ENCODE results near the gene DMRTA2. TPM values are rescaled to one million over a fixed set of nuclear protein-coding genes. Genes with fewer than 3 reads are reported as not detected.
A peak's percentile ranks its signal among the peaks of the same experiment; 100 is the strongest.

Gene DMRTA2
- total and polyA plus RNA-seq, 2 donors (not counting 1 experiment from before 2014, with no cell fraction given) = 0.05 TPM; not detected in 1

DNA sequence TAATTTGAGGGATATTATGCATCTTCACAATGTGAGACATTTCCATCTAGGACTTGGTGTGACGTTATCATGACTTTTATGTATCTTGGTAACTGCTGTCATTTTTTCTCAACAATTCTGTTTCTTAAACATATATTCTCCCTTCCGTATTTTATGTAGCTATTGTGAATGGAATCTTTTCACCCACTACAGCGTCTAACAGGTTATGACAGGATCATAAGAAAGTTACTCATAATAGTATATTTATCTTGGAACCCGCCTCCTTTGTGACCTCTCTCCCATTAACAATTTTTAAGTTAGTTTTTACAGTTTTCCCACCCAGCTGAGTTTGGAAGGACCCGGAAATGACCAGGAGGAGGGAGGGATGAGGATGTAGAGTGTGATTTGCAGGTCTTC lies 6.8 kb upstream of the DMRTA2 start:
- Histone ChIP-seq H2AFZ (ENCODE audit: low read length) (no peak overlapping the region), H3K4me3 (replicated peaks in 1 of 4; ENCODE audit: control extremely low read depth in 1 of 4, insufficient read depth in 1 of 4, low read depth in 3 of 4, low read length in 4 of 4) (peak overlapping the region in 1 of 4 experiments; percentile 11), H3K4me1 (ENCODE audit: control insufficient read depth, extremely low read depth, insufficient read depth, low read length) (no peaks in the 10 kb centered on the region), H3K27ac (ENCODE audit: insufficient read depth, low read length) (no peak overlapping the region), H3K79me2 (ENCODE audit: control insufficient read depth, insufficient read depth, low read length) (no peaks in the 10 kb centered on the region), H3K9me3 (ENCODE audit: control insufficient read depth, insufficient read depth, low read depth, low read length) (no peaks in the 10 kb centered on the region), H3K36me3 (ENCODE audit: control insufficient read depth, insufficient read depth, low read length) (no peaks in the 10 kb centered on the region), H3K9ac (ENCODE audit: insufficient read depth, low read length) (no peak overlapping the region), H4K20me1 (ENCODE audit: control insufficient read depth, extremely low read depth, insufficient read depth, low read length) (peaks cover 1% of the 10 kb centered on the region), H3K4me2 (ENCODE audit: extremely low read depth, insufficient read depth, low read length) (no peak overlapping the region), H3K27me3 (ENCODE audit: control insufficient read depth, insufficient read depth, low read length) (peaks cover 69% of the 10 kb centered on the region)
- no peak for DNase-seq (ENCODE audit: low read depth in 2 of 2)
- TF ChIP-seq, protein P1, sequence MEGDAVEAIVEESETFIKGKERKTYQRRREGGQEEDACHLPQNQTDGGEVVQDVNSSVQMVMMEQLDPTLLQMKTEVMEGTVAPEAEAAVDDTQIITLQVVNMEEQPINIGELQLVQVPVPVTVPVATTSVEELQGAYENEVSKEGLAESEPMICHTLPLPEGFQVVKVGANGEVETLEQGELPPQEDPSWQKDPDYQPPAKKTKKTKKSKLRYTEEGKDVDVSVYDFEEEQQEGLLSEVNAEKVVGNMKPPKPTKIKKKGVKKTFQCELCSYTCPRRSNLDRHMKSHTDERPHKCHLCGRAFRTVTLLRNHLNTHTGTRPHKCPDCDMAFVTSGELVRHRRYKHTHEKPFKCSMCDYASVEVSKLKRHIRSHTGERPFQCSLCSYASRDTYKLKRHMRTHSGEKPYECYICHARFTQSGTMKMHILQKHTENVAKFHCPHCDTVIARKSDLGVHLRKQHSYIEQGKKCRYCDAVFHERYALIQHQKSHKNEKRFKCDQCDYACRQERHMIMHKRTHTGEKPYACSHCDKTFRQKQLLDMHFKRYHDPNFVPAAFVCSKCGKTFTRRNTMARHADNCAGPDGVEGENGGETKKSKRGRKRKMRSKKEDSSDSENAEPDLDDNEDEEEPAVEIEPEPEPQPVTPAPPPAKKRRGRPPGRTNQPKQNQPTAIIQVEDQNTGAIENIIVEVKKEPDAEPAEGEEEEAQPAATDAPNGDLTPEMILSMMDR (conservative IDR thresholded peaks at IDR 0.05 in 1 of 2, IDR thresholded peaks at IDR 0.05 in 1 of 2; ENCODE audit: low read depth in 1 of 2, low read length in 2 of 2) = no peak

DNA sequence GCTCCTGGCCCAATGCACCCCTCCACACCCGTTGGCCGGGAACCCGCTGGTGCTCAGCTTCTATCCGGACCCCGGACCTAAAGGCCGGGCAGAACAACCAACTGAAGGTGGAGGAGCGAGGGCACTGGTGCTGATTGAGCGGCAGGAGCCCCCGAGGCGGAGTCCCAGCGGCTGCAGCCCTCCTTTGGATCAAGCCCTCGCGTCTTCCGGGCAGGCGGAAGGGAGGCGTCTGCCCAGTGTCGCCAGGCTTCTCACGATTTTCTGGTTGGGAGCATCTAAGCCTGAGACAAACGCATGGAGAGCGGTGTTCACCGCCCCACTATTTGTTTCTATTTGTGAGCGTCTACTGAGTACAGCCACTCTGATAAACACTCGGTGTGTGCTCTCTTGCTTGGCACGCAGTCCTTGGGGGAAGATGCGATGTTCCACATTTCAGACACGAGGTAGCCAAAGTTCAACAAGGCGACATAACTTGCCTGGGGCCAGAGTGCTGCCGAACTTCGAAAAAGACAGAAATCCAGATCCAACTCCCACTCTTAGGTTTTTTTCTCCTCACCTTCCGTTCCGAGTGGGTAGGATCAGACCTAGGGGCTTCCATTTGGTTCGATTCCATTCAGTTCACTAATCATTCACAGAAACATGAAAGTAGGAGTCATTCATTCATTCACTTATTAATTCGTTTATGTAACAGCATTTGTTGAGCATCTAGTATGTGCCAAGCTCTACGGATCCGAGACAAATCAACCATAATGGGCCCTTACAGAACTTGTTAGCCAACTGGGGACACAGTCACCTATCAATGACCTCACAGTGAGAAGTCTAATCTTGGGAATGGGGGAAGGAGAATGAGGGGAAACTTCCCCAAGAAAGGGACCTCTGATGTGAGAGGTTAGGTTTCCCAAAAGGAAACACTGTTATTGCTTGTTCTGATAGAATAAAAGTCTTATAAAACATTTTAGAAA lies 4.9 kb upstream of the DMRTA2 start:
- Histone ChIP-seq H3K9me3 (ENCODE audit: control insufficient read depth, insufficient read depth, low read depth, low read length) (no peaks in the 10 kb centered on the region), H3K27ac (ENCODE audit: insufficient read depth, low read length) (no peak overlapping the region), H3K36me3 (ENCODE audit: control insufficient read depth, insufficient read depth, low read length) (no peaks in the 10 kb centered on the region), H3K79me2 (ENCODE audit: control insufficient read depth, insufficient read depth, low read length) (no peaks in the 10 kb centered on the region), H3K4me1 (ENCODE audit: control insufficient read depth, extremely low read depth, insufficient read depth, low read length) (no peaks in the 10 kb centered on the region), H2AFZ (ENCODE audit: low read length) (no peak overlapping the region), H3K4me3 (replicated peaks in 1 of 4; ENCODE audit: control extremely low read depth in 1 of 4, insufficient read depth in 1 of 4, low read depth in 3 of 4, low read length in 4 of 4) (no peak overlapping the region), H3K4me2 (ENCODE audit: extremely low read depth, insufficient read depth, low read length) (no peak overlapping the region), H3K9ac (ENCODE audit: insufficient read depth, low read length) (no peak overlapping the region), H3K27me3 (ENCODE audit: control insufficient read depth, insufficient read depth, low read length) (peaks cover 88% of the 10 kb centered on the region), H4K20me1 (ENCODE audit: control insufficient read depth, extremely low read depth, insufficient read depth, low read length) (peaks cover under 1% of the 10 kb centered on the region)
- peak; percentile 97 for TF ChIP-seq EZH2 (IDR thresholded peaks at IDR 0.05; ENCODE audit: low read length, missing control alignments)
- TF ChIP-seq, protein P1 (conservative IDR thresholded peaks at IDR 0.05 in 1 of 2, IDR thresholded peaks at IDR 0.05 in 1 of 2; ENCODE audit: low read depth in 1 of 2, low read length in 2 of 2) = no peak
- no peak for DNase-seq (ENCODE audit: low read depth in 2 of 2)

DNA sequence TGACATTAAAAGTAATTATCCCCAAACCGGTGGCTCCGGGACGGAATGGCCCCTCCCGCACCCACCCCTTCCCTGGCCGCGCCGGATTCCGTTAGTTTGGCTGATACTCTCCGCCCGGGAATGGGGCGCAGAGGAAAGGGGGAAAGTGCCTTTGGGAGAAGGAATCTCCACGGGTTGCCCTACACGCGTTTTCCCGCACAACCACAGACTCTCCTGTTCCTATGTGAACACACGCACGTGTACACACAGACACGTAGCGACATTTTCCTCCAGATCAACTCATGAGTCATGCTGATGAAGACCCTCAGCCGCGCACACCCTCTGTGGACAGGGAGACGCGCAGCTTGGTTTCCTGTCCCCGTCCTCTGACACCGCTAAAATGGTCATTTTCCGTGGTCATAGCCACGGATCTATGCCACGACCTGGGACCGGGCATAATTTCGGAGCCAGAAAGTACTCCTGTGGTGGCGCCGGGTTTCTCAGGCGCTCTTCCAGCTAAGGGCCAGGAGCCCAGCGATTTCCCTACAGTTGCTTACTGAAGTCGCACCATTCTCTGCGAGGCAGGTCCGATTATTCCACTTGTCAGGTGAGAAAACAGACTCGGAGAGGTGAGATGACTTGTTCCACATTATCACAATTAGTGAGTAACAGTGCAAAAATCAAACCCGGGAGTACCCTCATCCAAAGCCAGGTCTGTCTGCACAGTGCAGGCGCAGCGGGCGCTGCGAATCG lies 4.0 kb upstream of the DMRTA2 start:
- Histone ChIP-seq H3K9ac (ENCODE audit: insufficient read depth, low read length) (no peak overlapping the region), H2AFZ (ENCODE audit: low read length) (no peak overlapping the region), H3K4me1 (ENCODE audit: control insufficient read depth, extremely low read depth, insufficient read depth, low read length) (no peaks in the 10 kb centered on the region), H3K9me3 (ENCODE audit: control insufficient read depth, insufficient read depth, low read depth, low read length) (no peaks in the 10 kb centered on the region), H3K27me3 (ENCODE audit: control insufficient read depth, insufficient read depth, low read length) (peaks cover 94% of the 10 kb centered on the region), H3K27ac (ENCODE audit: insufficient read depth, low read length) (no peak overlapping the region), H3K79me2 (ENCODE audit: control insufficient read depth, insufficient read depth, low read length) (no peaks in the 10 kb centered on the region), H4K20me1 (ENCODE audit: control insufficient read depth, extremely low read depth, insufficient read depth, low read length) (no peaks in the 10 kb centered on the region), H3K4me2 (ENCODE audit: extremely low read depth, insufficient read depth, low read length) (no peak overlapping the region), H3K36me3 (ENCODE audit: control insufficient read depth, insufficient read depth, low read length) (no peaks in the 10 kb centered on the region), H3K4me3 (replicated peaks in 1 of 4; ENCODE audit: control extremely low read depth in 1 of 4, insufficient read depth in 1 of 4, low read depth in 3 of 4, low read length in 4 of 4) (no peak overlapping the region)
- DNase-seq (ENCODE audit: low read depth in 2 of 2) = no peak
- TF ChIP-seq EZH2 (IDR thresholded peaks at IDR 0.05; ENCODE audit: low read length, missing control alignments) = peak; percentile 98
- TF ChIP-seq, protein P1 (conservative IDR thresholded peaks at IDR 0.05 in 1 of 2, IDR thresholded peaks at IDR 0.05 in 1 of 2; ENCODE audit: low read depth in 1 of 2, low read length in 2 of 2) = no peak

Measured in fibroblast of lung (primary cell).